ENCODE results near the gene SPRY1. TPM values are rescaled to one million over a fixed set of nuclear protein-coding genes. Genes with fewer than 3 reads are reported as not detected.

The SPRY1 gene
- total RNA-seq, 1 experiment from 2014 or later = not detected

- Histone ChIP-seq H3K4me2 (ENCODE audit: low read depth, low read length, poor library complexity, severe bottlenecking) (no peak overlapping the region), H3K27me3 (ENCODE audit: low read length) (no peaks in the 10 kb centered on the region), H3K4me3 (ENCODE audit: low read length) (no peak overlapping the region), H3K9ac (ENCODE audit: low read length) (no peak overlapping the region), H3K27ac (ENCODE audit: low read length) (no peak overlapping the region), H2AFZ (ENCODE audit: low read length) (no peak overlapping the region), H3K79me2 (ENCODE audit: low read length) (no peaks in the 10 kb centered on the region), H3K36me3 (ENCODE audit: insufficient read depth, low read length) (no peaks in the 10 kb centered on the region), H3K4me1 (ENCODE audit: low read length) (peaks cover 15% of the 10 kb centered on the region), H3K9me2 (replicated peaks; ENCODE audit: insufficient read depth, low read length) (no peaks in the 10 kb centered on the region), H3K9me3 (ENCODE audit: low read length) (no peaks in the 10 kb centered on the region), H4K20me1 (ENCODE audit: insufficient read depth, low read depth, low read length) (no peaks in the 10 kb centered on the region)
- peak; percentile 73 for DNase-seq
These were observed 32.9 kb upstream of the SPRY1 start for GRCh38 chr4:123363729-123364128.

GRCh38 chr4:123364906-123365305 is 31.7 kb upstream of the SPRY1 start:
- H2AFZ ChIP-seq (ENCODE audit: low read length) = no peak overlapping the region
- no peaks in the 10 kb centered on the region for H3K36me3 ChIP-seq (ENCODE audit: insufficient read depth, low read length)
- DNase-seq = no peak
- H3K27me3 ChIP-seq (ENCODE audit: low read length) = no peaks in the 10 kb centered on the region
- H3K4me2 ChIP-seq (ENCODE audit: low read depth, low read length, poor library complexity, severe bottlenecking) = no peak overlapping the region
- no peak overlapping the region for H3K9ac ChIP-seq (ENCODE audit: low read length)
- peaks cover 15% of the 10 kb centered on the region for H3K4me1 ChIP-seq (ENCODE audit: low read length)
- H3K79me2 ChIP-seq (ENCODE audit: low read length) = no peaks in the 10 kb centered on the region
- no peaks in the 10 kb centered on the region for H4K20me1 ChIP-seq (ENCODE audit: insufficient read depth, low read depth, low read length)
- H3K9me2 ChIP-seq (replicated peaks; ENCODE audit: insufficient read depth, low read length) = no peaks in the 10 kb centered on the region
- H3K27ac ChIP-seq (ENCODE audit: low read length) = no peak overlapping the region
- no peaks in the 10 kb centered on the region for H3K9me3 ChIP-seq (ENCODE audit: low read length)
- no peak overlapping the region for H3K4me3 ChIP-seq (ENCODE audit: low read length)

- Histone ChIP-seq H3K4me3 (ENCODE audit: low read length) (no peak overlapping the region), H3K27me3 (ENCODE audit: low read length) (no peaks in the 10 kb centered on the region), H3K4me1 (ENCODE audit: low read length) (peaks cover 15% of the 10 kb centered on the region), H3K9me2 (replicated peaks; ENCODE audit: insufficient read depth, low read length) (no peaks in the 10 kb centered on the region), H2AFZ (ENCODE audit: low read length) (no peak overlapping the region), H3K79me2 (ENCODE audit: low read length) (no peaks in the 10 kb centered on the region), H3K36me3 (ENCODE audit: insufficient read depth, low read length) (no peaks in the 10 kb centered on the region), H3K4me2 (ENCODE audit: low read depth, low read length, poor library complexity, severe bottlenecking) (no peak overlapping the region), H4K20me1 (ENCODE audit: insufficient read depth, low read depth, low read length) (no peaks in the 10 kb centered on the region), H3K9ac (ENCODE audit: low read length) (no peak overlapping the region), H3K27ac (ENCODE audit: low read length) (no peak overlapping the region), H3K9me3 (ENCODE audit: low read length) (no peaks in the 10 kb centered on the region)
- no peak for DNase-seq
These were observed 31.2 kb upstream of the SPRY1 start for GRCh38 chr4:123365412-123365811.

- DNase-seq = no peak
- no peaks in the 10 kb centered on the region for H3K9me2 ChIP-seq (replicated peaks; ENCODE audit: insufficient read depth, low read length)
- H4K20me1 ChIP-seq (ENCODE audit: insufficient read depth, low read depth, low read length) = no peaks in the 10 kb centered on the region
- no peak overlapping the region for H3K27ac ChIP-seq (ENCODE audit: low read length)
- H3K79me2 ChIP-seq (ENCODE audit: low read length) = no peaks in the 10 kb centered on the region
- H2AFZ ChIP-seq (ENCODE audit: low read length) = no peak overlapping the region; the same call in 1 of the 2 replicates
- no peak overlapping the region for H3K4me3 ChIP-seq (ENCODE audit: low read length)
- H3K9me3 ChIP-seq (ENCODE audit: low read length) = no peaks in the 10 kb centered on the region
- no peaks in the 10 kb centered on the region for H3K36me3 ChIP-seq (ENCODE audit: insufficient read depth, low read length)
- peaks cover 15% of the 10 kb centered on the region for H3K4me1 ChIP-seq (ENCODE audit: low read length)
- no peak overlapping the region for H3K4me2 ChIP-seq (ENCODE audit: low read depth, low read length, poor library complexity, severe bottlenecking)
- no peak overlapping the region for H3K9ac ChIP-seq (ENCODE audit: low read length)
- H3K27me3 ChIP-seq (ENCODE audit: low read length) = no peaks in the 10 kb centered on the region
These were observed 30.3 kb upstream of the SPRY1 start for GRCh38 chr4:123366144-123366748.

- DNase-seq = no peak
- Histone ChIP-seq H3K27ac (ENCODE audit: low read length) (no peak overlapping the region), H3K9me3 (ENCODE audit: low read length) (no peaks in the 10 kb centered on the region), H3K4me3 (ENCODE audit: low read length) (no peak overlapping the region), H3K9ac (ENCODE audit: low read length) (no peak overlapping the region), H3K4me2 (ENCODE audit: low read depth, low read length, poor library complexity, severe bottlenecking) (no peak overlapping the region), H3K27me3 (ENCODE audit: low read length) (no peaks in the 10 kb centered on the region), H3K36me3 (ENCODE audit: insufficient read depth, low read length) (no peaks in the 10 kb centered on the region), H4K20me1 (ENCODE audit: insufficient read depth, low read depth, low read length) (no peaks in the 10 kb centered on the region), H3K79me2 (ENCODE audit: low read length) (no peaks in the 10 kb centered on the region), H2AFZ (ENCODE audit: low read length) (no peak overlapping the region), H3K9me2 (replicated peaks; ENCODE audit: insufficient read depth, low read length) (no peaks in the 10 kb centered on the region), H3K4me1 (ENCODE audit: low read length) (no peaks in the 10 kb centered on the region; the same call in 1 of the 2 replicates)
These were observed 17.8 kb upstream of the SPRY1 start for GRCh38 chr4:123378794-123379193.

- Histone ChIP-seq H3K9me2 (replicated peaks; ENCODE audit: insufficient read depth, low read length) (no peaks in the 10 kb centered on the region), H3K27ac (ENCODE audit: low read length) (no peak overlapping the region), H3K4me1 (ENCODE audit: low read length) (no peaks in the 10 kb centered on the region; the same call in 1 of the 2 replicates), H3K27me3 (ENCODE audit: low read length) (no peaks in the 10 kb centered on the region), H3K4me3 (ENCODE audit: low read length) (no peak overlapping the region), H3K36me3 (ENCODE audit: insufficient read depth, low read length) (no peaks in the 10 kb centered on the region), H2AFZ (ENCODE audit: low read length) (no peak overlapping the region), H3K9ac (ENCODE audit: low read length) (no peak overlapping the region), H3K4me2 (ENCODE audit: low read depth, low read length, poor library complexity, severe bottlenecking) (no peak overlapping the region), H3K79me2 (ENCODE audit: low read length) (no peaks in the 10 kb centered on the region), H4K20me1 (ENCODE audit: insufficient read depth, low read depth, low read length) (no peaks in the 10 kb centered on the region), H3K9me3 (ENCODE audit: low read length) (no peaks in the 10 kb centered on the region)
- DNase-seq = no peak
These were observed 17.2 kb upstream of the SPRY1 start for GRCh38 chr4:123379392-123379791.

- Histone ChIP-seq H3K9ac (ENCODE audit: low read length) (no peak overlapping the region), H3K36me3 (ENCODE audit: insufficient read depth, low read length) (no peaks in the 10 kb centered on the region), H4K20me1 (ENCODE audit: insufficient read depth, low read depth, low read length) (no peaks in the 10 kb centered on the region)
These were observed 15.6 kb upstream of the SPRY1 start for GRCh38 chr4:123380728-123381716.

GRCh38 chr4:123381996-123382395 is 14.6 kb upstream of the SPRY1 start:
- H3K27ac ChIP-seq (ENCODE audit: low read length) = no peak overlapping the region
- H3K4me1 ChIP-seq (ENCODE audit: low read length) = no peaks in the 10 kb centered on the region; the same call in 1 of the 2 replicates
- no peaks in the 10 kb centered on the region for H3K79me2 ChIP-seq (ENCODE audit: low read length)
- no peaks in the 10 kb centered on the region for H3K36me3 ChIP-seq (ENCODE audit: insufficient read depth, low read length)
- no peak overlapping the region for H3K4me2 ChIP-seq (ENCODE audit: low read depth, low read length, poor library complexity, severe bottlenecking)
- no peaks in the 10 kb centered on the region for H4K20me1 ChIP-seq (ENCODE audit: insufficient read depth, low read depth, low read length)
- no peaks in the 10 kb centered on the region for H3K27me3 ChIP-seq (ENCODE audit: low read length)
- no peak overlapping the region for H3K4me3 ChIP-seq (ENCODE audit: low read length)
- DNase-seq = no peak
- H2AFZ ChIP-seq (ENCODE audit: low read length) = no peak overlapping the region
- H3K9me2 ChIP-seq (replicated peaks; ENCODE audit: insufficient read depth, low read length) = no peaks in the 10 kb centered on the region
- no peaks in the 10 kb centered on the region for H3K9me3 ChIP-seq (ENCODE audit: low read length)
- no peak overlapping the region for H3K9ac ChIP-seq (ENCODE audit: low read length)

More at GRCh38 chr4:123380728-123381716, 15.6 kb upstream of the SPRY1 start:
- H3K9me2 ChIP-seq (replicated peaks; ENCODE audit: insufficient read depth, low read length) = no peaks in the 10 kb centered on the region
- DNase-seq = no peak
- H3K79me2 ChIP-seq (ENCODE audit: low read length) = no peaks in the 10 kb centered on the region
- no peak overlapping the region for H3K4me3 ChIP-seq (ENCODE audit: low read length)
- no peak overlapping the region for H3K27ac ChIP-seq (ENCODE audit: low read length)
- H2AFZ ChIP-seq (ENCODE audit: low read length) = no peak overlapping the region
- H3K4me2 ChIP-seq (ENCODE audit: low read depth, low read length, poor library complexity, severe bottlenecking) = no peak overlapping the region
- H3K4me1 ChIP-seq (ENCODE audit: low read length) = no peaks in the 10 kb centered on the region; the same call in 1 of the 2 replicates
- H3K9me3 ChIP-seq (ENCODE audit: low read length) = no peaks in the 10 kb centered on the region
- no peaks in the 10 kb centered on the region for H3K27me3 ChIP-seq (ENCODE audit: low read length)

All from Karpas-422 (cell line).